Vagina (tissue), 2 donors: ENCODE results near the gene MIA. TPM values are rescaled to one million over a fixed set of nuclear protein-coding genes. Genes with fewer than 3 reads are reported as not detected.

Experiments
- DNase-seq, 2 donors: peaks; one replicate each; pipeline ENCODE4 v3.0.0-alpha.2; 2017; ENCODE audit errors: extremely low spot score in 2 of 2
- H3K27ac ChIP-seq: fragments of 200-600 bp; sonication (generic); one replicate; pipeline ENCODE4 v1.5.1; 2019
- H3K27me3 ChIP-seq: fragments of 200-600 bp; sonication (generic); one replicate; pipeline ENCODE4 v1.5.1; 2019
- H3K36me3 ChIP-seq, 2 donors: fragments of 200-600 bp; sonication (generic); one replicate each; pipeline ENCODE4 v1.5.1; 2017 to 2019
- H3K4me1 ChIP-seq: fragments of 200-600 bp; sonication (generic); one replicate; pipeline ENCODE4 v1.5.1; 2019
- H3K4me3 ChIP-seq, 2 donors: fragments of 200-600 bp; sonication (generic); 1 replicate in 1 of 2; 2 replicates in 1 of 2; pipeline ENCODE4 v1.5.1; 2016 to 2019
- H3K9me3 ChIP-seq: fragments of 200-600 bp; sonication (generic); one replicate; pipeline ENCODE4 v1.5.1; 2019
- POLR2A ChIP-seq, 2 donors: fragments of 450-650 bp; IDR thresholded peaks; one replicate each; pipeline ENCODE4 v1.6.1; 2017; ENCODE audit warnings: antibody characterized with exemption in 2 of 2, mild to moderate bottlenecking in 2 of 2, moderate library complexity in 2 of 2
- POLR2AphosphoS5 ChIP-seq, 2 donors: sonication (generic); formaldehyde crosslinking; IDR thresholded peaks; one replicate each; pipeline ENCODE4 v1.9.0; 2017; ENCODE audit warnings: antibody characterized with exemption in 2 of 2, mild to moderate bottlenecking in 2 of 2, low read depth in 1 of 2; ENCODE audit not compliant: insufficient read depth in 1 of 2
- intact Hi-C: fragments of 100-400 bp; cut with DNase I; formaldehyde crosslinking; loops from one replicate; pipeline ENCODE4 v1.15.1; 2023
- total RNA-seq: library from RNA; depleted of rRNA; stranded (reverse); fragments of >200 nt; gene quantifications from one replicate; pipeline ENCODE4 v1.2.3, GENCODE V29; 2016
- TF ChIP-seq, protein P1 (sequence below), 3 experiments: fragments of 450-650 bp in 2 of 3; fragments of 200-600 bp in 1 of 3; sonication (generic) in 1 of 3; IDR thresholded peaks; one replicate each; pipeline ENCODE4 v1.5.1; 2017 to 2019; ENCODE audit warnings: antibody characterized with exemption in 3 of 3, mild to moderate bottlenecking in 2 of 3, moderate library complexity in 2 of 3

MIA gene
- total RNA-seq, 1 donor from 2014 or later, result 11.0 TPM

DNA sequence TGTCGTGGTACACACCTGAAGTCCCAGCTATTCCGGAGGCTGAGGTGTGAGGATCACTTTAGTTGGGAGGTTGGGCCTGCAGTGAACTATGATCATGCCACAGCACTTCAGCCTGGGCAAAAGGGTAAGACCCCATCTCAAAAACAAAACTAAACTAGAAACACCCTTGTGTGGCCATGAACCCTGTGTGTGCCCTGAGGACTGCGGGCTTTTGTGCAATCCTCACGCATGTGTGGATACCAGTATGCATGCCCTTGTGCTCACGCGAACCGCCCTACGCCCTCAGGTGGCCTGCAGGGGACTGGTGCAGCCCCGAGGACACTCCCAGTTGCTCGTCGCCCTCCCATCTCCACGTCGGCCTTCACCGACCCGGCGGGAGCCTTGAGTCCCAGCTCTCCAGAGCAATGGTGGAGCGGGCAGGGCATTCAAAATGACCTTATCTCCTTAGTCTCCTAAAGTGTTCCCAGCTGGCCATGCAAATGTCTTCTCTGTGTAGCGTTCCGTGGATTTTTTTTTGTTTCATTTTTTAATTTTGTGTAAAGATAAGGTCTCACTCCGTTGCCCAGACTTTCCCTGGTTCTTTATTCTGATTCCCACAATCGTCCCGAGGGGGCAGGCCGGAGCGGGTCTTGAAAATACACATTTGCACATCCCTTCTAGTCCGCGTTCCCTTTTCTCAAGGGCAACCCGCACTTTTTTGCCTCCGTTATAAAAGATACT is 22.8 kb downstream of the MIA start:
- H3K27ac ChIP-seq, result peak overlapping the region; percentile 91
- intact Hi-C loops, result loop anchor here (5.0 kb wide), 1 partner anchor 81 kb away; the partner anchor contains the start of genes COQ8B and ITPKC
- peaks cover 43% of the 10 kb centered on the region for H3K4me1 ChIP-seq
- peaks cover 0 to 5% of the 10 kb centered on the region in 2 donors for H3K36me3 ChIP-seq
- no peaks in the 10 kb centered on the region for H3K9me3 ChIP-seq
- H3K27me3 ChIP-seq, result no peaks in the 10 kb centered on the region
- H3K4me3 ChIP-seq, result peak overlapping the region; percentile 73 to 95
- no peak for DNase-seq
- TF ChIP-seq, protein P1, sequence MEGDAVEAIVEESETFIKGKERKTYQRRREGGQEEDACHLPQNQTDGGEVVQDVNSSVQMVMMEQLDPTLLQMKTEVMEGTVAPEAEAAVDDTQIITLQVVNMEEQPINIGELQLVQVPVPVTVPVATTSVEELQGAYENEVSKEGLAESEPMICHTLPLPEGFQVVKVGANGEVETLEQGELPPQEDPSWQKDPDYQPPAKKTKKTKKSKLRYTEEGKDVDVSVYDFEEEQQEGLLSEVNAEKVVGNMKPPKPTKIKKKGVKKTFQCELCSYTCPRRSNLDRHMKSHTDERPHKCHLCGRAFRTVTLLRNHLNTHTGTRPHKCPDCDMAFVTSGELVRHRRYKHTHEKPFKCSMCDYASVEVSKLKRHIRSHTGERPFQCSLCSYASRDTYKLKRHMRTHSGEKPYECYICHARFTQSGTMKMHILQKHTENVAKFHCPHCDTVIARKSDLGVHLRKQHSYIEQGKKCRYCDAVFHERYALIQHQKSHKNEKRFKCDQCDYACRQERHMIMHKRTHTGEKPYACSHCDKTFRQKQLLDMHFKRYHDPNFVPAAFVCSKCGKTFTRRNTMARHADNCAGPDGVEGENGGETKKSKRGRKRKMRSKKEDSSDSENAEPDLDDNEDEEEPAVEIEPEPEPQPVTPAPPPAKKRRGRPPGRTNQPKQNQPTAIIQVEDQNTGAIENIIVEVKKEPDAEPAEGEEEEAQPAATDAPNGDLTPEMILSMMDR (IDR thresholded peaks at IDR 0.05), result peak in 2 of 3 experiments; percentile 18 to 48
- TF ChIP-seq POLR2AphosphoS5 (IDR thresholded peaks at IDR 0.05; ENCODE audit: insufficient read depth in 1 of 2, low read depth in 1 of 2), result no peak

DNA sequence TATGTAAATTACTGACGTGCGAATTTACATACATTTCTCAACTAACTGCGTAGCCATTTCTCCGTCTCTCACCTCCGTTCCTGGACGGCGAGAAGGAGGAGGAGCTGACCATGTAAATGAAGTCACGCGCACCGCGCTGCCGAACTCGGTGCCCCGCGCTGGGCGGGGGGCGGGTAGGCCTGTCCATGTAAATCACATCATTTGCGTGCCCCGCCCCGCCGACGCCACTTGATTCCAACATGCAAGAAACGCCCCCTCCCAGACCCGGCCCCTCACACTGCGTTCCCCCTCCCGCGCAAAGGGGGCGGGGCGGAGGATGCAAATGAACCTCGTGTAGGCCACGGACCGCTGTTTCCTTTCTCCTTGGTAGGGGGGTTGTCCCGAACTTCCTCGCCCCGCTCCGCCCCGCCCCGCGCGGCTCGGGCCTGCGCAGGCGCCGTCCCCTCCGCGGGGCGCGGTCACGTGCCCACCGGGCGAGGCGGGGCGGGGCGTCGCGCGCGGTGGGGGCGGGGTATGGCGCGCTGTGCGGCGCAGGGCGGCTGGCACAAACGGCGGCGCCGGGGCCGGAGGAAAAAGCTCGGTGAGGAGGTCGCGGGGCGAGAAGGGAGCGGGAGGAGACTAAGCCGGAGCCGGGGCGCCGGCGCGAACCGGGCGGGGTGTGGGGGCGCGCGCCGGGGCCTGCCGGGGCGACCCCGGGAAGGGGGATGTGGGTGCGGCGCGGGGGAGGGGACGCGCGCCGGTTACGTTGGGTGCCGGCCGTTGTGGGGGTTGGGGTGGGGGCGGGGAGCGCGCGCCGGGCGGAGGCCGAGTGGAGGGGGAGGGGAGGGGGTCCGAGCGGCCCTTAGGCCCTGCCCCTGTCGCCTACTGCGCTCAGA is 23.6 kb downstream of the MIA start, which contains the start of gene EGLN2:
Gene EGLN2, plus strand, starts transcription at position 509 of the 875 bp plus-strand sequence. CDS start 1,382 bp downstream, outside the sequence.
- Histone ChIP-seq H3K4me3 (peak within 1 kb of the TSS; percentile 73 to 95), H3K36me3 (peaks cover 0 to 5% of the 10 kb centered on the region in 2 donors), H3K9me3 (no peaks in the 10 kb centered on the region), H3K27ac (peak within 1 kb of the TSS; percentile 98), H3K4me1 (peaks cover 51% of the 10 kb centered on the region), H3K27me3 (no peaks in the 10 kb centered on the region)
- peak; percentile 100 for DNase-seq
- peak in 1 of 2 donors; percentile 83 for TF ChIP-seq POLR2A (IDR thresholded peaks at IDR 0.05)
- TF ChIP-seq POLR2AphosphoS5 (IDR thresholded peaks at IDR 0.05; ENCODE audit: insufficient read depth in 1 of 2, low read depth in 1 of 2), result peak; percentile 91 to 96
- TF ChIP-seq, protein P1 (IDR thresholded peaks at IDR 0.05), result no peak
- intact Hi-C loops, result loop anchor here (5.0 kb wide), 1 partner anchor 82 kb away; the partner anchor contains the start of genes COQ8B and ITPKC

DNA sequence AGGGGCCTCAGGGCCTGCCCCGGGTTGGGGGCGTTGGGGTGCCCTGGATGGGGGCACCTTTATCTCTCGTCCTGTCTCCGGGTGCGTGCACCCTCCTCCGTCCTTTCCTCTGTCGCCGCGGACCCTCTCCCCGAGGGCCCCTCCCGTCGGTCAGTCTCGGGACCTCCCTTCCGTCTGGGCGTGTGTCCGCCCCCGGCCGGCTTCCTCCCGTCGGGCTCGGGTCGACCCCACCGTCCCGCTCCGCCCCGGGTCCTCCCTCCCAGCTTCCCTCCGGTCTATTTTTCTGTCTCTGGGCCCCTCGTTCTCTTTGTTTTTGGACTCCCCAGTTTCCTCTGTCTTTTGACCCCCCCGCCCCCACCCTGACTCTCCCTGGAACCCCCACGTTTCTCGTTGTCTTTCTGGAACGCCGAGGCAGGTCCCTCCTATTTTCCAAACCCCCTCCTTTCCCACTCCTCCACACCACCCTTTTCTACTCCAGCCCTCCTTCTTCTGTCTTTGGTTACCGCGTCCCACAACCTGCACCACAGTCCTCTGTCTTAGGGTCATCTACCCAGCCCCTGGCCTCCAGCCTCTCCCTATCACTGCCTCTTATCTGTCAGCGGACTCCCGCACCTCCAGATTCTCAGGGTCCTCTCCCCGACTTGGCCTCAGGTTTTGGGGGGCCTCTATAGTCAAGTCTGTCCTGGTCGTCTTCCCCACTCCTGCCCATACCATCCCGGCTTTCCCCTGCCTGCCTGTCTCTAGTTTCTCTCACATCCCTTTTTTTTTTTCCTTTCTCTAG is 24.4 kb downstream of the MIA start:
- H3K27ac ChIP-seq, result peak overlapping the region; percentile 98
- TF ChIP-seq, protein P1 (IDR thresholded peaks at IDR 0.05), result no peak
- TF ChIP-seq POLR2A (IDR thresholded peaks at IDR 0.05) (no peak), POLR2AphosphoS5 (IDR thresholded peaks at IDR 0.05; ENCODE audit: insufficient read depth in 1 of 2, low read depth in 1 of 2) (peak in 1 of 2 donors; percentile 27)
- H3K4me3 ChIP-seq, result peak overlapping the region; percentile 73 to 95
- no peaks in the 10 kb centered on the region for H3K27me3 ChIP-seq
- H3K9me3 ChIP-seq, result no peaks in the 10 kb centered on the region
- peaks cover 0 to 5% of the 10 kb centered on the region in 2 donors for H3K36me3 ChIP-seq
- peaks cover 59% of the 10 kb centered on the region for H3K4me1 ChIP-seq
- intact Hi-C loops, result loop anchor here (5.0 to 10.0 kb wide), 4 partner anchors 45 to 1073 kb away; partner anchors contain the start of genes ACTMAP, COQ8B, ITPKC and SNRPA
- no peak for DNase-seq

DNA sequence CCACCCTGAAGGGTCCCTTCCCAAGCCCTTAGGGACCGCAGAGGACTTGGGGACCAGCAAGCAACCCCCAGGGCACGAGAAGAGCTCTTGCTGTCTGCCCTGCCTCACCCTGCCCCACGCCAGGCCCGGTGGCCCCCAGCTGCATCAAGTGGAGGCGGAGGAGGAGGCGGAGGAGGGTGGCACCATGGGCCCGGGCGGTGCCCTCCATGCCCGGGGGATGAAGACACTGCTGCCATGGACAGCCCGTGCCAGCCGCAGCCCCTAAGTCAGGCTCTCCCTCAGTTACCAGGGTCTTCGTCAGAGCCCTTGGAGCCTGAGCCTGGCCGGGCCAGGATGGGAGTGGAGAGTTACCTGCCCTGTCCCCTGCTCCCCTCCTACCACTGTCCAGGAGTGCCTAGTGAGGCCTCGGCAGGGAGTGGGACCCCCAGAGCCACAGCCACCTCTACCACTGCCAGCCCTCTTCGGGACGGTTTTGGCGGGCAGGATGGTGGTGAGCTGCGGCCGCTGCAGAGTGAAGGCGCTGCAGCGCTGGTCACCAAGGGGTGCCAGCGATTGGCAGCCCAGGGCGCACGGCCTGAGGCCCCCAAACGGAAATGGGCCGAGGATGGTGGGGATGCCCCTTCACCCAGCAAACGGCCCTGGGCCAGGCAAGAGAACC is 25.1 kb downstream of the MIA start:
- peak overlapping the region; percentile 98 for H3K27ac ChIP-seq
- peak overlapping the region; percentile 73 to 95 for H3K4me3 ChIP-seq
- intact Hi-C loops, result loop anchor here (5.0 to 10.0 kb wide), 3 partner anchors 46 to 1072 kb away; partner anchors contain the start of genes ACTMAP and SNRPA
- no peak for TF ChIP-seq POLR2AphosphoS5 (IDR thresholded peaks at IDR 0.05; ENCODE audit: insufficient read depth in 1 of 2, low read depth in 1 of 2)
- no peak for TF ChIP-seq POLR2A (IDR thresholded peaks at IDR 0.05)
- TF ChIP-seq, protein P1 (IDR thresholded peaks at IDR 0.05), result no peak
- no peaks in the 10 kb centered on the region for H3K27me3 ChIP-seq
- no peaks in the 10 kb centered on the region for H3K9me3 ChIP-seq
- H3K4me1 ChIP-seq, result peaks cover 67% of the 10 kb centered on the region
- DNase-seq, result no peak
- H3K36me3 ChIP-seq, result peaks cover 0 to 8% of the 10 kb centered on the region in 2 donors
